HEK293T (cell line): ENCODE data around the gene KCTD20.

ENCODE experiments used
- CTCF ChIA-PET: fragments of 350-600 bp; formaldehyde crosslinking; extraction: SDS; loops from one replicate; lab custom pipeline; 2021; ENCODE audit warnings: antibody characterized with exemption, inconsistent platforms; lab: Yijun Ruan, JAX
- POLR2A ChIA-PET: fragments of 350-600 bp; formaldehyde crosslinking; extraction: SDS; loops from one replicate; lab custom pipeline; 2020; ENCODE audit warnings: antibody characterized with exemption, inconsistent platforms; lab: Yijun Ruan, JAX
- DNase-seq: peaks from one replicate; pipeline ENCODE4 v3.0.0; 2012; ENCODE audit warnings: mixed read lengths; ENCODE audit errors: extremely low spot score
- ARNT ChIP-seq: fragments of 450-650 bp; IDR thresholded peaks from 2 replicates; pipeline ENCODE4 v1.6.1; 2017; ENCODE audit warnings: mild to moderate bottlenecking
- BHLHE40 ChIP-seq: fragments of 450-650 bp; IDR thresholded peaks from 2 replicates; pipeline ENCODE4 v1.6.1; 2016; ENCODE audit warnings: mild to moderate bottlenecking, moderate library complexity, borderline replicate concordance
- CTBP1 ChIP-seq: fragments of 450-650 bp; IDR thresholded peaks from 2 replicates; pipeline ENCODE4 v1.6.1; 2016; ENCODE audit warnings: borderline replicate concordance
- ELF4 ChIP-seq: fragments of 450-650 bp; IDR thresholded peaks from 2 replicates; pipeline ENCODE4 v1.6.1; 2017; ENCODE audit warnings: antibody characterized with exemption
- FOXA1 ChIP-seq: fragments of 450-650 bp; IDR thresholded peaks from 2 replicates; pipeline ENCODE4 v1.6.1; 2016; ENCODE audit warnings: mild to moderate bottlenecking
- FOXK2 ChIP-seq: fragments of 450-650 bp; IDR thresholded peaks from 2 replicates; pipeline ENCODE4 v1.6.1; 2016; ENCODE audit warnings: mild to moderate bottlenecking
- FOXM1 ChIP-seq: fragments of 450-650 bp; IDR thresholded peaks from 2 replicates; pipeline ENCODE4 v1.6.1; 2017; ENCODE audit warnings: mild to moderate bottlenecking, borderline replicate concordance
- HDGF ChIP-seq: fragments of 450-650 bp; IDR thresholded peaks from 2 replicates; pipeline ENCODE4 v1.6.1; 2017; ENCODE audit warnings: antibody characterized with exemption, borderline replicate concordance
- L3MBTL2 ChIP-seq: fragments of 450-650 bp; conservative IDR thresholded peaks from 2 replicates; pipeline ENCODE4 v1.6.1; 2016; ENCODE audit warnings: mild to moderate bottlenecking
- LEF1 ChIP-seq: fragments of 450-650 bp; IDR thresholded peaks from 2 replicates; pipeline ENCODE4 v1.6.1; 2017; ENCODE audit warnings: mild to moderate bottlenecking, borderline replicate concordance
- NFRKB ChIP-seq: fragments of 450-650 bp; IDR thresholded peaks from 2 replicates; pipeline ENCODE4 v1.6.1; 2016; ENCODE audit warnings: mild to moderate bottlenecking, moderate library complexity
- SP1 ChIP-seq: fragments of 450-650 bp; IDR thresholded peaks from 2 replicates; pipeline ENCODE4 v1.6.1; 2017
- SUZ12 ChIP-seq: fragments of 450-650 bp; IDR thresholded peaks from 2 replicates; pipeline ENCODE4 v1.6.1; 2016; ENCODE audit warnings: mild to moderate bottlenecking
- TARDBP ChIP-seq: fragments of 450-650 bp; IDR thresholded peaks from 2 replicates; pipeline ENCODE4 v1.6.1; 2016
- ZNF384 ChIP-seq: fragments of 450-650 bp; IDR thresholded peaks from 2 replicates; pipeline ENCODE4 v1.6.1; 2016
- TF ChIP-seq, protein P1 (sequence below): fragments of 450-650 bp; IDR thresholded peaks from 2 replicates; pipeline ENCODE4 v1.6.1; 2016

The KCTD20 gene

DNA sequence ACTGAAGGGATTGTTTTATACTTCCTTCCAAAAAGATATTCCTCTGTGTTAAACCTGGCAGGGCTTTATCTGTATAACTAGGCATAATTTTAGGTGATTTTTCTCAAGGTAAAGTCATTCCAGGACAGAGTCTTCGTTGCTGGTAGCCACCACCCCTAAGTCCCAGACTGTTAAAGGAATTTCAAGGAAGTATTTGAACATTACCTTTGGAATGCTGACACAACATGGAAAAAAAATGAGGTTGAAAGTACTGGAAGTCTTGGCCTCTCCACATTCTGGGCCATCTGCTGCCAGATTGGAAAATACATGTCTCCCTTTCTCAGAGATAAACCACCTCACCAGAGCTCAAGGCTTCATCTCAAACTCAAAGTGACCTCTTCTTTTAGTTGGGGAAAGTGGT is 28.3 kb upstream of the KCTD20 start:
- no peak for DNase-seq
- TF ChIP-seq, protein P1, sequence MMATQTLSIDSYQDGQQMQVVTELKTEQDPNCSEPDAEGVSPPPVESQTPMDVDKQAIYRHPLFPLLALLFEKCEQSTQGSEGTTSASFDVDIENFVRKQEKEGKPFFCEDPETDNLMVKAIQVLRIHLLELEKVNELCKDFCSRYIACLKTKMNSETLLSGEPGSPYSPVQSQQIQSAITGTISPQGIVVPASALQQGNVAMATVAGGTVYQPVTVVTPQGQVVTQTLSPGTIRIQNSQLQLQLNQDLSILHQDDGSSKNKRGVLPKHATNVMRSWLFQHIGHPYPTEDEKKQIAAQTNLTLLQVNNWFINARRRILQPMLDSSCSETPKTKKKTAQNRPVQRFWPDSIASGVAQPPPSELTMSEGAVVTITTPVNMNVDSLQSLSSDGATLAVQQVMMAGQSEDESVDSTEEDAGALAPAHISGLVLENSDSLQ: no peak
- TF ChIP-seq HDGF (no peak), L3MBTL2 (no peak), NFRKB (no peak), ELF4 (no peak), FOXK2 (no peak), SP1 (no peak), LEF1 (no peak), BHLHE40 (no peak), ARNT (no peak), CTBP1 (no peak)
- ChIA-PET POLR2A (no interaction called here), CTCF (interaction anchor here (1.0 kb wide), 1 partner anchor 8 kb away, joined by 3 read pairs; no protein-coding TSS in a partner anchor)

DNA sequence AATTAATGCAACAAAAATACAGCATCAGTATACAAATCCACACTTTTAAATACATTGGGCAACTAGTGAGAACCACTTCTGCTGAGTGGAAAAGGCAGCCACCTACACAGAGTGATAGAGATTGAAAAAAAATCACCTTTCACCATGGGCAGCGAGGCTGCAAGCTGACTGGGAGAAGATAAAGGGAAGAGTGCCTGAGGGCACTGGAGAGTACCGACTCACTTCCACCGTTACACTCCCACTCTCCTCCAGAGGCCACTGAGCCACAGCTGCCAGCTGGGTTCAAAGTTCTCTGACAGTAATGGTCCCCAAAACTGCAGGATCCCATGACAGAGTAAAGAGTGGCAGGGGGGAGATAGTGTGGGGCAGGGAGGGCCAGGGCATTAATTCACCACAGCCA is 24.2 kb upstream of the KCTD20 start:
- CTCF ChIA-PET: interaction anchor here (0.5 kb wide), 1 partner anchor 420 kb away, joined by 3 read pairs; no protein-coding TSS in a partner anchor
- no peak for TF ChIP-seq TARDBP
- no peak for DNase-seq
- POLR2A ChIA-PET: interaction anchor here (1.0 to 1.8 kb wide), 2 partner anchors 23 to 25 kb away, joined by 4 to 5 read pairs; partner anchors contain the start of genes KCTD20 and PXT1

DNA sequence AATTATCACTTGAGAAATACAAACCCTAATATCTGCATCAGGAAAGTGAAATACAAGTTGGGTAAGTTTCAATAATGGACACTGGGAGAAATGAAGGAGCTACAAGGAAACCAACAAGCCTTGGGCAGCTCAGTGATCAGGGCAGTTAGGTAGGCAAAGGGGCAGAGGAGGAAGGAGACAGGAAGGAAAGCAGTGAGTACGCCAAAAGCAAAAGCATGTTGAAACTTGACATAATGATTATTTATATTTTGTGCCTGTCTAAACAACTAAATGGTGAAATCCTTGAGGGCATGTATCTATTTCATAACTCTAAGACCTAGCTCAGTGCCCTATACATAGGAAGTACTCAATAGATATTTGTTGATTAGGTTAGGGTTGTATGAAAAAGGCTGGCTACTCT is 23.5 kb upstream of the KCTD20 start:
- DNase-seq: no peak
- ChIA-PET CTCF (interaction anchor here (0.5 kb wide), 1 partner anchor 421 kb away, joined by 3 read pairs; no protein-coding TSS in a partner anchor), POLR2A (interaction anchor here (1.0 to 1.8 kb wide), 2 partner anchors 22 to 24 kb away, joined by 4 to 5 read pairs; partner anchors contain the start of genes KCTD20 and PXT1)
- no peak for TF ChIP-seq ARNT

DNA sequence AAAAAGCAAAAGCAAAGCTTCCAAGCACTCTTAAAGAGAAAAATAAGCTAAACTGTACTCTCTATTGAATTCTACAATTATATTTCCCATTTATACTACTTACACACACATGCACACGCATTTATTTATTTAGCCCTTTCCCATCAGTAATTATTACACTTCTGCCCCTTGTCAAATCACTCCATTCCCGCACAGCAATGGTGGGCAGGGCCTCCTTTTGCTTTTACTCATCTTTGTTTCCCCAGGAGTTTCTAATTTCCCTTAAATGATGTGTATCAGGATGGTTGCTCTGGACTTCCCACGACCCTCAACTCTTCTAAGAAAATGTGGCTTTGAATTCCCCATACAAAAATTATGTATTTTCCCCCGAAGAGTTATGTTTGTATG is 20.1 kb upstream of the KCTD20 start:
- CTCF ChIA-PET: interaction anchor here (0.5 to 1.3 kb wide), 2 partner anchors 8 to 10 kb away, joined by 3 to 4 read pairs; no protein-coding TSS in a partner anchor
- POLR2A ChIA-PET: interaction anchor here (0.6 to 1.8 kb wide), 19 partner anchors 10 to 186 kb away, joined by 3 to 29 read pairs (median 5); partner anchors contain the start of genes KCTD20 and PXT1
- no peak for TF ChIP-seq CTBP1
- TF ChIP-seq TARDBP: no peak
- no peak for TF ChIP-seq FOXA1
- TF ChIP-seq NFRKB: no peak
- TF ChIP-seq ZNF384: no peak
- TF ChIP-seq ARNT: no peak
- no peak for TF ChIP-seq SP1
- no peak for TF ChIP-seq BHLHE40
- TF ChIP-seq, protein P1: no peak
- TF ChIP-seq FOXM1: no peak
- no peak for TF ChIP-seq L3MBTL2
- no peak for TF ChIP-seq FOXK2
- no peak for TF ChIP-seq HDGF
- DNase-seq: no peak

DNA sequence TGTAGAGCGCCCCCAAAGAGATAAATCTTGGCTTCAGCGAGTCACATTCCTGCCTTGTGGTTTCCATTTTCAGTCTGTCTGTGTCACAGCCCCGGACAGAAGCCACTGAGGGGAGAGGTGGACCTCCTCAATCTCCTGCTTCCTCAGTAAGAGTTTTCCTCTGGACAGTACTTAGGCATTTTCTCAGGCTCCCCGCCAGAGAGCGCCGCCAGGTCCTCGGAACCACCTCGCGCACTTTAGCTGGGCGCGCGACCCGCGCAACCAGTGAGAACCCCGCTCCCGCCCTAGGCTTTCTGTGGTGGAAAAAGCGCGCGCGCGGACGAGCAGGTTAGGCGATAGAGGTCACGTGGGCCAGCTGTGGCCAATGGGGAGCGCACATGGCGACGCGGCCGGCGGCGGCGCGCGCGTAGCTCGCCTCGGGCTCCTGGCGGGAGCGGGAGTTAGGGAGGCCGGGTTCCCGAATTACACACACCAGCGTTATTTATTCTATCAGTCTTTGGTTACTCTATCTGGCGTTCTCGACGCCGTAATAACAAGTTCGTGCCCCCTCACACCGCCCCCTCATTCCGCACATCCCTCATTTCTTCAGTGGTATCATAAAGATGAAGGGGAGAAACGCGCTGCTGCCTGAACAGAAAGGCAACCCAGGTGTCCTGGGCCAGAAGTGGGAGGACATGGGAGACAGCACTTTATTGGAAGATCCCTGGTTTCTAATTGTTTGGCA is 19.5 kb upstream of the KCTD20 start:
- POLR2A ChIA-PET: interaction anchor here (0.6 to 1.8 kb wide), 20 partner anchors 9 to 186 kb away, joined by 3 to 29 read pairs (median 4); partner anchors contain the start of genes KCTD20 and PXT1

DNA sequence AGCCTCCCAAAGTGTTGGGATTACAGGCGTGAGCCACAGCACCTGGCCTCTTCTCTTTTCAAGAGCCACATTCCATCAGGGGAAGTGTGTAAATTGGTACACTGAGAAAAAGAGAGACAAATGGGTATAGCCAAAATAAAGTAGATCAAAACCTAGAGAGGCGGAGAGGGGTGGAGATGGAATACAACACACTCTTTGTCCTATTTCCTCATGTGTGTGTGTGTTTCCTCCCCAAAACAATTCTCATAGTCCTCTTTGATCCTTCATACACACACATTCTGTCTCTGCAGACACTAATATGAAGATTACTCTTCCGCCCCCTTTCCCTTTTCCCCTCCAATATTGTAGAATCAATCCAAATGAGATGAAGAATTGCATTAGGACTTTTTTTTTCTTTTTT is 16.2 kb upstream of the KCTD20 start:
- POLR2A ChIA-PET: no interaction called here
- no peak for TF ChIP-seq NFRKB
- no peak for TF ChIP-seq FOXA1
- no peak for TF ChIP-seq FOXK2
- no peak for TF ChIP-seq BHLHE40
- DNase-seq: no peak
- CTCF ChIA-PET: no interaction called here

More for the DNA sequence above, 19.5 kb upstream of the KCTD20 start:
- DNase-seq: peak; percentile 95
- TF ChIP-seq L3MBTL2 (peak; percentile 83), SP1 (no peak), HDGF (no peak)
- CTCF ChIA-PET: interaction anchor here (0.5 to 1.3 kb wide), 3 partner anchors 9 to 22 kb away, joined by 3 to 4 read pairs (median 3); no protein-coding TSS in a partner anchor

DNA sequence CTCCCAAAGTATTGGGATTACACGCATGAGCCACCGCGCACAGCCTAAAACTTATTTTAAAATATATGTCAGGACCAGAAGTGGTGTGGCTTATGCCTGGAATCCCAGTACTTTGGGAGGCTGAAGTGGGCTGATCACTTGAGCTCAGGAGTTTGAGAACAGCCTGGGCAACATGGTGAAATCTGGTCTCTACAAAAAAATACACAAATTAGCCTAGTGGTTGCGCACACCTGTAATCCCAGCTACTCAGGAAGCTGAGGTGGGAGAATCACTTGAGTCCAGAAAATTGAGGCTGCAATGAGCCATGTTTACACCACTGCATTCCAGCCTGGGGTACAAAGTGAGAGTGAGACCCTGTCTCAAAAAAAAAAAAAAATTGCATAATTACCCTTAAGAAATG is 13.9 kb upstream of the KCTD20 start:
- ChIA-PET CTCF (no interaction called here), POLR2A (interaction anchor here (1.0 kb wide), 1 partner anchor 12 kb away, joined by 3 read pairs; no protein-coding TSS in a partner anchor)
- no peak for DNase-seq
- no peak for TF ChIP-seq NFRKB
- no peak for TF ChIP-seq FOXM1
- TF ChIP-seq, protein P1: no peak
- no peak for TF ChIP-seq SP1
- TF ChIP-seq ARNT: no peak
- no peak for TF ChIP-seq ZNF384
- no peak for TF ChIP-seq FOXK2
- TF ChIP-seq LEF1: no peak
- TF ChIP-seq SUZ12: no peak
- no peak for TF ChIP-seq BHLHE40
- TF ChIP-seq ELF4: no peak
- TF ChIP-seq L3MBTL2: no peak
